Measurements from ENCODE around the gene SLC25A53.

Gene SLC25A53

DNA sequence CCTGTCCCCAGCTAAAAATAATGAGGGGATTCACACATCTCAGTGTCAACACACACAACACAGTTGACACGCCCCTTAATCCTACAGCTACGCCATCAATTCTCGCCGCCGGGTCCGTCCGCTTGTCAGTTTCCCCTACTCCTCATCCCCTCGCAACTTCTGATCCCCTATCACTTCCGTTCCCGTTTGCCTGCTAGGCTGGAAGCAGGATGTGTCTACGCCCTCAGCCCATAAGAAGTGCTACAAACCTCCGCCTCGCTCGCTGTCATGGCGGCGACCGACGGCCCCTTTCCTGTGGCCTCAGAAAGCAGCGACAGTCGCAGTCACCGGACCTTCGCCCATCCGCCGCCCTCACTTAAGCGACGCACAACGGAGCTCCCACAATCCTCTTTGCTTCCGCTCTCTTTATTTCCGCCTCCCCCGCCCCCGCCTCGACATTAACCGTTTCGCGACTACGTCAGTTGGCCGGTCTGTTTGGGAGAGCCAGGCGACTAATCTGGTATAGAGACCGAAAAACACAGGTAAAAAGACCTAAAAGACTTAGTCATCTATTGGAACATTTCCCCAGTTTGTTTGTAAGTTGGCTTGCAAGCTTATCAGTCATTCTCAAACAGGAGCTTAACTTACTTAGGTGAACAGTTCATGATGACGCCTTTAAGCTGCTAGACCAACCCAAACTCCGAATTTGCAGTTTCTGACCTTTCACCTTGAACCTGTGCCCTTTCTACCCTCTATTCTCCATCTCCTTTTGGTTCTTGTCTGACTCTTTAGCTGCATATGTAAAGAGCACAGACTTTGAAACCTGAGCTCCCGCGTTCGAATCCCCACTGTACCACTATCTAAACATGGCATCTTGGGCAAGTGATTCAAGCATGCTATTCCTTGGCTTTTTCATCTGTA, at the start of gene SLC25A53 (continued):
- TF ChIP-seq, protein P1, sequence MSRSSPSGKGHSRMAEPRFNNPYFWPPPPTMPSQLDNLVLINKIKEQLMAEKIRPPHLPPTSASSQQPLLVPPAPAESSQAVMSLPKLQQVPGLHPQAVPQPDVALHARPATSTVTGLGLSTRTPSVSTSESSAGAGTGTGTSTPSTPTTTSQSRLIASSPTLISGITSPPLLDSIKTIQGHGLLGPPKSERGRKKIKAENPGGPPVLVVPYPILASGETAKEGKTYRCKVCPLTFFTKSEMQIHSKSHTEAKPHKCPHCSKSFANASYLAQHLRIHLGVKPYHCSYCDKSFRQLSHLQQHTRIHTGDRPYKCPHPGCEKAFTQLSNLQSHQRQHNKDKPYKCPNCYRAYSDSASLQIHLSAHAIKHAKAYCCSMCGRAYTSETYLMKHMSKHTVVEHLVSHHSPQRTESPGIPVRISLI (tag by site-specific recombination; IDR thresholded peaks at IDR 0.05), result no peak
- TF ChIP-seq ZNF544 (tag by site-specific recombination; IDR thresholded peaks at IDR 0.05), result no peak
- TF ChIP-seq, protein P2, sequence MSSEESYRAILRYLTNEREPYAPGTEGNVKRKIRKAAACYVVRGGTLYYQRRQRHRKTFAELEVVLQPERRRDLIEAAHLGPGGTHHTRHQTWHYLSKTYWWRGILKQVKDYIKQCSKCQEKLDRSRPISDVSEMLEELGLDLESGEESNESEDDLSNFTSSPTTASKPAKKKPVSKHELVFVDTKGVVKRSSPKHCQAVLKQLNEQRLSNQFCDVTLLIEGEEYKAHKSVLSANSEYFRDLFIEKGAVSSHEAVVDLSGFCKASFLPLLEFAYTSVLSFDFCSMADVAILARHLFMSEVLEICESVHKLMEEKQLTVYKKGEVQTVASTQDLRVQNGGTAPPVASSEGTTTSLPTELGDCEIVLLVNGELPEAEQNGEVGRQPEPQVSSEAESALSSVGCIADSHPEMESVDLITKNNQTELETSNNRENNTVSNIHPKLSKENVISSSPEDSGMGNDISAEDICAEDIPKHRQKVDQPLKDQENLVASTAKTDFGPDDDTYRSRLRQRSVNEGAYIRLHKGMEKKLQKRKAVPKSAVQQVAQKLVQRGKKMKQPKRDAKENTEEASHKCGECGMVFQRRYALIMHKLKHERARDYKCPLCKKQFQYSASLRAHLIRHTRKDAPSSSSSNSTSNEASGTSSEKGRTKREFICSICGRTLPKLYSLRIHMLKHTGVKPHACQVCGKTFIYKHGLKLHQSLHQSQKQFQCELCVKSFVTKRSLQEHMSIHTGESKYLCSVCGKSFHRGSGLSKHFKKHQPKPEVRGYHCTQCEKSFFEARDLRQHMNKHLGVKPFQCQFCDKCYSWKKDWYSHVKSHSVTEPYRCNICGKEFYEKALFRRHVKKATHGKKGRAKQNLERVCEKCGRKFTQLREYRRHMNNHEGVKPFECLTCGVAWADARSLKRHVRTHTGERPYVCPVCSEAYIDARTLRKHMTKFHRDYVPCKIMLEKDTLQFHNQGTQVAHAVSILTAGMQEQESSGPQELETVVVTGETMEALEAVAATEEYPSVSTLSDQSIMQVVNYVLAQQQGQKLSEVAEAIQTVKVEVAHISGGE (tag by site-specific recombination; conservative IDR thresholded peaks at IDR 0.05; ENCODE audit: low read depth), result peak; percentile 100

DNA sequence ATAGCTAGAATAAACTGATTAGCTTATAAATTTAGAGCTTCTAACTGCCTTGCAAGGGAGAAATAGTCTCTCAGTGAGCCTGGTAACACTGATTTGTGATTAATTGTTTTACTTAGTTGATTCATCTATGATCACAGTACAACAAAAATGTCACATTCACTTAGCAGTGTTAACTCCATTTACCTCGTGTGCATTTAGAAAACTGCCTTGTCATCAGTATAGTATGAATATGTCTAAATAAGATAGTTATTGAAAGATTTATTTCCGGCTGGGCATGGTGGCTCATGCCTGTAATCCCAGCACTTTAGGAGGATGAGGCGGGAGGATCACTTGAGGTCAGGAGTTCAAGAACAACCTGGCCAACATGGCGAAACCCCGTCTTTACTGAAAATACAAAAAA, 48.7 kb upstream of the SLC25A53 start:
- Histone ChIP-seq H3K4me3 (ENCODE audit: low read depth, low read length) (no peak overlapping the region), H3K4me1 (ENCODE audit: control insufficient read depth, insufficient read depth, low read length) (no peaks in the 10 kb centered on the region), H3K27ac (ENCODE audit: extremely low read depth, low read depth, low read length) (no peak overlapping the region), H3K9me3 (ENCODE audit: control insufficient read depth, insufficient read depth, low read depth, low read length) (no peaks in the 10 kb centered on the region), H3K36me3 (ENCODE audit: control insufficient read depth in 2 of 2, insufficient read depth in 1 of 2, low read length in 2 of 2) (peaks cover 0 to 22% of the 10 kb centered on the region in 2 experiments; a peak in 2 of 3 replicates)
- CTCF ChIA-PET, result interaction anchor here (0.6 to 2.5 kb wide), 5 partner anchors 10 to 463 kb away, joined by 3 to 18 read pairs (median 3); no protein-coding TSS in a partner anchor
- POLR2A ChIA-PET, result no interaction called here
- TF ChIP-seq RBAK (tag by site-specific recombination; IDR thresholded peaks at IDR 0.05) (no peak), ZNF76 (tag by site-specific recombination; IDR thresholded peaks at IDR 0.05; ENCODE audit: borderline replicate concordance, low read depth) (no peak), ZNF335 (tag by site-specific recombination; conservative IDR thresholded peaks at IDR 0.05) (no peak), ZNF350 (tag by site-specific recombination; IDR thresholded peaks at IDR 0.05) (no peak), ZBTB17 (tag by site-specific recombination; IDR thresholded peaks at IDR 0.05) (no peak), ZNF391 (tag by site-specific recombination; IDR thresholded peaks at IDR 0.05; ENCODE audit: borderline replicate concordance, low read depth) (no peak), ZNF132 (tag by site-specific recombination; IDR thresholded peaks at IDR 0.05; ENCODE audit: borderline replicate concordance) (no peak), ZNF548 (tag by site-specific recombination; IDR thresholded peaks at IDR 0.05) (no peak), SP2 (tag by site-specific recombination; IDR thresholded peaks at IDR 0.05) (no peak), ZNF623 (tag by site-specific recombination; IDR thresholded peaks at IDR 0.05) (no peak), ZNF19 (tag by site-specific recombination; IDR thresholded peaks at IDR 0.05; ENCODE audit: low read depth) (no peak), ZNF571 (tag by site-specific recombination; IDR thresholded peaks at IDR 0.05) (no peak), ZEB2 (tag by site-specific recombination; IDR thresholded peaks at IDR 0.05) (no peak), KLF8 (tag by site-specific recombination; IDR thresholded peaks at IDR 0.05) (no peak)
- TF ChIP-seq, protein P3, sequence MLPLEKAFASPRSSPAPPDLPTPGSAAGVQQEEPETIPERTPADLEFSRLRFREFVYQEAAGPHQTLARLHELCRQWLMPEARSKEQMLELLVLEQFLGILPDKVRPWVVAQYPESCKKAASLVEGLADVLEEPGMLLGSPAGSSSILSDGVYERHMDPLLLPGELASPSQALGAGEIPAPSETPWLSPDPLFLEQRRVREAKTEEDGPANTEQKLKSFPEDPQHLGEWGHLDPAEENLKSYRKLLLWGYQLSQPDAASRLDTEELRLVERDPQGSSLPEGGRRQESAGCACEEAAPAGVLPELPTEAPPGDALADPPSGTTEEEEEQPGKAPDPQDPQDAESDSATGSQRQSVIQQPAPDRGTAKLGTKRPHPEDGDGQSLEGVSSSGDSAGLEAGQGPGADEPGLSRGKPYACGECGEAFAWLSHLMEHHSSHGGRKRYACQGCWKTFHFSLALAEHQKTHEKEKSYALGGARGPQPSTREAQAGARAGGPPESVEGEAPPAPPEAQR (tag by site-specific recombination; IDR thresholded peaks at IDR 0.05), result no peak
- TF ChIP-seq, protein P4, sequence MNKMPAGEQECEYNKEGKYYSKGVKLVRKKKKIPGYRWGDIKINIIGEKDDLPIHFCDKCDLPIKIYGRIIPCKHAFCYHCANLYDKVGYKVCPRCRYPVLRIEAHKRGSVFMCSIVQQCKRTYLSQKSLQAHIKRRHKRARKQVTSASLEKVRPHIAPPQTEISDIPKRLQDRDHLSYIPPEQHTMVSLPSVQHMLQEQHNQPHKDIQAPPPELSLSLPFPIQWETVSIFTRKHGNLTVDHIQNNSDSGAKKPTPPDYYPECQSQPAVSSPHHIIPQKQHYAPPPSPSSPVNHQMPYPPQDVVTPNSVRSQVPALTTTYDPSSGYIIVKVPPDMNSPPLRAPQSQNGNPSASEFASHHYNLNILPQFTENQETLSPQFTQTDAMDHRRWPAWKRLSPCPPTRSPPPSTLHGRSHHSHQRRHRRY (tag by site-specific recombination; IDR thresholded peaks at IDR 0.05), result no peak
- TF ChIP-seq, protein P5, sequence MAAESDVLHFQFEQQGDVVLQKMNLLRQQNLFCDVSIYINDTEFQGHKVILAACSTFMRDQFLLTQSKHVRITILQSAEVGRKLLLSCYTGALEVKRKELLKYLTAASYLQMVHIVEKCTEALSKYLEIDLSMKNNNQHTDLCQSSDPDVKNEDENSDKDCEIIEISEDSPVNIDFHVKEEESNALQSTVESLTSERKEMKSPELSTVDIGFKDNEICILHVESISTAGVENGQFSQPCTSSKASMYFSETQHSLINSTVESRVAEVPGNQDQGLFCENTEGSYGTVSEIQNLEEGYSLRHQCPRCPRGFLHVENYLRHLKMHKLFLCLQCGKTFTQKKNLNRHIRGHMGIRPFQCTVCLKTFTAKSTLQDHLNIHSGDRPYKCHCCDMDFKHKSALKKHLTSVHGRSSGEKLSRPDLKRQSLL (tag by site-specific recombination; IDR thresholded peaks at IDR 0.05), result no peak
- TF ChIP-seq, protein P6, sequence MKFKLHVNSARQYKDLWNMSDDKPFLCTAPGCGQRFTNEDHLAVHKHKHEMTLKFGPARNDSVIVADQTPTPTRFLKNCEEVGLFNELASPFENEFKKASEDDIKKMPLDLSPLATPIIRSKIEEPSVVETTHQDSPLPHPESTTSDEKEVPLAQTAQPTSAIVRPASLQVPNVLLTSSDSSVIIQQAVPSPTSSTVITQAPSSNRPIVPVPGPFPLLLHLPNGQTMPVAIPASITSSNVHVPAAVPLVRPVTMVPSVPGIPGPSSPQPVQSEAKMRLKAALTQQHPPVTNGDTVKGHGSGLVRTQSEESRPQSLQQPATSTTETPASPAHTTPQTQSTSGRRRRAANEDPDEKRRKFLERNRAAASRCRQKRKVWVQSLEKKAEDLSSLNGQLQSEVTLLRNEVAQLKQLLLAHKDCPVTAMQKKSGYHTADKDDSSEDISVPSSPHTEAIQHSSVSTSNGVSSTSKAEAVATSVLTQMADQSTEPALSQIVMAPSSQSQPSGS (tag by site-specific recombination; IDR thresholded peaks at IDR 0.05; ENCODE audit: low read depth), result no peak
- TF ChIP-seq, protein P7, sequence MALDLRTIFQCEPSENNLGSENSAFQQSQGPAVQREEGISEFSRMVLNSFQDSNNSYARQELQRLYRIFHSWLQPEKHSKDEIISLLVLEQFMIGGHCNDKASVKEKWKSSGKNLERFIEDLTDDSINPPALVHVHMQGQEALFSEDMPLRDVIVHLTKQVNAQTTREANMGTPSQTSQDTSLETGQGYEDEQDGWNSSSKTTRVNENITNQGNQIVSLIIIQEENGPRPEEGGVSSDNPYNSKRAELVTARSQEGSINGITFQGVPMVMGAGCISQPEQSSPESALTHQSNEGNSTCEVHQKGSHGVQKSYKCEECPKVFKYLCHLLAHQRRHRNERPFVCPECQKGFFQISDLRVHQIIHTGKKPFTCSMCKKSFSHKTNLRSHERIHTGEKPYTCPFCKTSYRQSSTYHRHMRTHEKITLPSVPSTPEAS (tag by site-specific recombination; IDR thresholded peaks at IDR 0.05), result no peak

Measured in HEK293 (cell line).